Stimulated activated CD4-positive, alpha-beta T cell treated with anti-CD3 and anti-CD28 coated beads, Interleukin-12 subunit alpha, Interleukin-12 subunit beta, amount 100 ng/mL, for 48 hours (primary cell): ENCODE results near the gene CPE.
"Not testable (repeated sequence)": the region's sequence is repeated elsewhere in the genome, so short reads cannot be mapped to it uniquely, and the experiment has no call there.

Experiments
- DNase-seq, 3 donors: peaks; one replicate each; pipeline ENCODE4 v3.0.0-alpha.2; 2020; ENCODE audit warnings: low read depth in 2 of 3, low spot score in 1 of 3

CPE gene

DNA sequence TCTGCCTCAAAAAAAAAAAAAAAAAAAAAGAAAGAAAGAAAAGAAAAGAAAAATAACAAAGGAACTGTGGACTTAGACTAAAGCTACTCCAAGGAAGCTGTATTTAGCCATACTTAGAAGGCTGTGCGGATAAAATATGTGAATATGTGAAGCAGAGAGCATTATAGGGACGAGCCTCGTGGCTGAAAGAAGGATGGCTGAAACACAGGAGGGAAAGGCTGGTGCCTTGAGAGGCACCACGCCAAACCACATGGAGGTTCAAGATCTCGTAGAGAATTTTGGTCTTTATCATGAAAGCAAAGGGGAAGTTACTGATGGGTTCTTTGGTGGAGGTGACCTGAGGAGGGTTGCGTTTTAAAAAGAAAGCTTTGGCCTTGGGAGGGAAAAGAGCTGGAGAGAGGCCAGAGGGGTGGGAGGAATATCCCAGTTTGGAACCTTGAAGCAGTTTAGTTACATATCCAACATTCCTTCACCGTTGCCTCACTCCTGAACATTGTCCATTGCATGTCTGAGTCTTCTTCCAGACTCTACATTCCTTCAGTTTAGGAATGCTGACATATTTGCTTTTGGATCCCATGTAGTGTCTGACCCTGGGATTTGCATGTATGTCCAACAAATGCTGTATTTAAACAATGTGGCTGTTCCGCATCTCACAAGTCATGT, 82.5 kb downstream of the CPE start:
- DNase-seq: no peak

DNA sequence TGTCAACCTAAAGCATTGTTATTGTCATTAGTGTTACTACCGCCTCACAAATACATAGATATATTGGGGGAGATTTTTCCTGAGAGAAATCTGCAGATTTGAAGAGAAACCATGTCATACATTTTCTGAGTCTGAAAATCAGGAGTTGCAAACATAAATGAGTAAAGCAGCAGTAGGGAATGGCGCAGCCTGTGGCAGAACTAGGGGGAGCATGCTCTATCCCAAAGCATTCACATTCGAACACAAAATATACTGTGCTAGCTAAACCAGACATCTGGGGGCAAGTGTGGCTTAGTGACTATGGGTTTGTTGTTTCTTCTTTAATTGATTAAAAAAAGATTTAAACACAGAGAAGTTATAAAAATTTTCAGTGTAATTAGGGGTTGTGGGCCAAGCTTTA, 83.2 kb downstream of the CPE start:
- no peak for DNase-seq

DNA sequence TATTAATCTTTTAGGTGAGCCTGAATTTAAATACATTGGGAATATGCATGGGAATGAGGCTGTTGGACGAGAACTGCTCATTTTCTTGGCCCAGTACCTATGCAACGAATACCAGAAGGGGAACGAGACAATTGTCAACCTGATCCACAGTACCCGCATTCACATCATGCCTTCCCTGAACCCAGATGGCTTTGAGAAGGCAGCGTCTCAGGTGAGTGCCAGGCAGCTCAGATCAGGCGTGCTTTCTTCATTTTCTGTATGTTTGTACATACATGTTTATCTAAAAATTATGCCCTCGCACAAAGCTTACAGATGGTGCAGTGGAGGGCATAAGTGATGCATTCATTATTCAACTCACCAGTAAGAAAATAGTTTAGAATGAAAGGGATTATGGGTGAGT, 85.6 kb downstream of the CPE start:
- DNase-seq: no peak

DNA sequence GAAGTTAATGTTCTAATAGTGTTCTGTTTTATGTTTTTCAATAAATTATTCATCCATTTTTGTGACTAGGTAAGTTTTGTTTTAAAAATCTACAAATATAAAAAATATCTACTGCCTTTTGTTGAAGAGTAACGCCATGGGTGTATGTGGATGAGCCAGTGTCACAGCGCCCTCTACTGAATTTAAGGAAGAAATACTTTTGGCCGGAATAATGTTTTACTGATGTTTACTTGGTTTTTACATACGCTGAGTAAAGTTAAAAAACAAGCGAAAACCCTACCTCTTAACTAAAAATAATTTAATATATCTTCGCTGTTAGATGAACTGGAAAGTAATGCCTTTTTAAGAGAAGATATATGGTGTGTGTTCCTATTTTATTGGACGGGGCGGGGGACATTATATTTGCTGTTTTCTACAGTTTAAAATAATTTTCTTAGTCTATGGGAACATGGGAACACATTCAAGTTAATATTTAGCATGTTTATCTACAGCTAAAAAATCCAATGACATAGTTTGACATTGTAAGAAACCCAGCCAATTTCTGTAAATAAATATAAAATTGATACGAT, 86.1 kb downstream of the CPE start:
- DNase-seq: no peak

DNA sequence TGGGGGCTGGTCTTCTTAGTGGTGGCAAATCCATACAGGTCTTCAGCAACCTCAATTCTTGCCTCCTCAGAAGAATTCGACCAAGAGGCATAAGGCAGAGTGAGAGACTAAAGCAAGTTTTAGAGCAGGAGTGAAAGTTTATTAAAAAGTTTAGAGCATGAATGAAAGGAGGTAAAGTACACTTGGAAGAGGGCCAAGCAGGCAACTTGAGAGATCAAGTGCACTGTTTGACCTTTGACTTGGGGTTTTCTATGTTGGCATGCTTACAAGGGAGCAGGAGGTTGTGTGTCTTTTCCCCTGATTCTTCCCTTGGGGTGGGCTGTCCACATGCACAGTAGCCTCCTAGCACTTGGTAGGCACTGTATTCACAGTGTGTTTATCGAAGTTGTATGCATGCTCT, 91.2 kb downstream of the CPE start:
- no peak for DNase-seq

DNA sequence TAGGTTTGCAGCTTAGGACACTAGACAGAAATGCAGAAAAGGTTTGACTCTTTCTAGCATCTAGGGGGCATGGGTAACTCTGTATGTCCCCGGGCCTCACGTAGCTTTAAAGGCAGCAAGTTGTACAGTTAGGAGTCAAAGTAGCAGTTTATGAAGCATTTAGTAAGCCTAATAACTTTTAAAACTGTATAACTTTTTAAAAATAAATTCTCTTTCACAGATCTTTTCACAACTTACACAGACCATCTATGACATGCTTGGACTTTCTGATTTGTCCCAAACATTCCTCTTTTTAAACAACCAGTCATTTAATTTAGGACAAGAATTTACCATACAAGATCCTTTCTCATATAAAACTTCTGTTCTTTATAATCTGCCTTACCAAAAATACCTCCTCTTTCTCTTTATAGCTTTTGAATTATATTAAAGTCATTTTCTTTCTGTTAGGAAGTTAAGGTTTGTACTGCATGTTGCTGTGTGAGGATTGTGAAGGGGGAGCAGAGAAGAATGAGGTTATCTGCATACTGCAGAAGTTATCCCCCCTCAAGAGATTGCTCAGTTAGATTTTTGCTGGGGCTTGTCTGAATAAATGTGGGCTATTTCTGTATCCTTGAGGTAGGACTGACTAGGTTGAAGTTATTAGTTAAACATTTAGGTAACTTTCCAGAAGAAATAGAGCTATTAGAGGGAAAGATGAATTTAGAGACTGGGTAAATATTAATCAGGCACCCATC, 94.3 kb downstream of the CPE start:
- no peak for DNase-seq

DNA sequence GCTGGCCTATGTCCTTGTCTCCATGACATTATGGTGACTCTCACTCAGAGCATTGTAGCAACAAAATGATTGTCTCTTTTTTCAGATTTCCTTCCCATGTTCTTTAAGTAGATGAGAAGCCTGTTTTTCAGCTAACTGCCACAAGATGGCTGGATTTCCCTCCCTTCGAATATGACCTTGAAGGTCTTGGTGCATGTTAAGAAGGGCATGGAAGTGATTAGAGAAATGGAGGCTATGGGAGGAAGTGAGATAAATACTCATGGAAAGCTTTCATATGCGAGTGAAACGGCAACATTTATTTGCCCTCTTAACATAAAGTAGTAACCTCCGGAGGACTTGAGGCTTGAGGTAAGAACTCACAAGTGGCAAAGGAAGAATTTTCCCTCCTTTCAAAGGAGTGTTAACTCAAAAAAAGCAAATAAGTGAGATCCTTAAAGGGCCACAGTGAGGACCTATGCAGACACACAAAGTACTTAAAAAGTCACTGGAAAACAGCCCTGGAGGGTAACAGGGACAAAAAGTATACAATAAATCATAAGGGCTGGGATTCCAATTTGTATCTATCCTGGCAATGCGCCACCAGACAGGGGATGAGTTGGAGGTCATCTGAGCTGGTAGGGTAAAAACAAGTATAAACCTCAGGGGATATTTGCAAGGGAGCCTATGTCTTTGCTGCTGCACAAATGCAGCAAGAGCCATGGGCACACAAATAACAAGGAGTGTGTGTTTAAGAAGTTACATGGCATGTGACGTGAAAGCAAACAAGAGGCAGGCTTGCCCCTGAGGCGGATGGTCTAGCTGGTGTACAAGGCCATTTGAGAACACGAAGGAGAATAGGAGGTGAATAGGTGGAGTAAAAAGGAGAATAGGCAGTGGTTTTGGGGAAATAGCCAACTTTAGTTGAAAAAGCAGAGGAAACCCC, 96.2 kb downstream of the CPE start:
- no peak for DNase-seq

DNA sequence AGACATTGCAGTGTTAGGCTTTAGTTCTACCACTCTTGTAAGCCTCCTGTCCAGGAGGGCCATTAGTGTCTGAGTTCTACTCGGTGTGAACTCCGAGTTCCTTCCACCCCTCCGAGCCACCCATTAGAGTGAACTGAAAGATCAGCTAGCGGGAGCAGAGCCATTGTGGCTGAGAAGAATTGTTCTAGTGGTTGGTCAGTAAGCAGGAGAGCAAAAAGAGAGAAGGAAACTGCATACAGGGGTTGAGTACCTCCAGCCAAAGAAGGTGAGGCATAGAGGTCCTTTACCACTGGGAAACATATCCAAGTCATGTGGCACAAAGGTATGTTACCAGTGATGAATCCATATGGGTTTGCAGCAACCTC, 96.9 kb downstream of the CPE start:
- DNase-seq: no peak

DNA sequence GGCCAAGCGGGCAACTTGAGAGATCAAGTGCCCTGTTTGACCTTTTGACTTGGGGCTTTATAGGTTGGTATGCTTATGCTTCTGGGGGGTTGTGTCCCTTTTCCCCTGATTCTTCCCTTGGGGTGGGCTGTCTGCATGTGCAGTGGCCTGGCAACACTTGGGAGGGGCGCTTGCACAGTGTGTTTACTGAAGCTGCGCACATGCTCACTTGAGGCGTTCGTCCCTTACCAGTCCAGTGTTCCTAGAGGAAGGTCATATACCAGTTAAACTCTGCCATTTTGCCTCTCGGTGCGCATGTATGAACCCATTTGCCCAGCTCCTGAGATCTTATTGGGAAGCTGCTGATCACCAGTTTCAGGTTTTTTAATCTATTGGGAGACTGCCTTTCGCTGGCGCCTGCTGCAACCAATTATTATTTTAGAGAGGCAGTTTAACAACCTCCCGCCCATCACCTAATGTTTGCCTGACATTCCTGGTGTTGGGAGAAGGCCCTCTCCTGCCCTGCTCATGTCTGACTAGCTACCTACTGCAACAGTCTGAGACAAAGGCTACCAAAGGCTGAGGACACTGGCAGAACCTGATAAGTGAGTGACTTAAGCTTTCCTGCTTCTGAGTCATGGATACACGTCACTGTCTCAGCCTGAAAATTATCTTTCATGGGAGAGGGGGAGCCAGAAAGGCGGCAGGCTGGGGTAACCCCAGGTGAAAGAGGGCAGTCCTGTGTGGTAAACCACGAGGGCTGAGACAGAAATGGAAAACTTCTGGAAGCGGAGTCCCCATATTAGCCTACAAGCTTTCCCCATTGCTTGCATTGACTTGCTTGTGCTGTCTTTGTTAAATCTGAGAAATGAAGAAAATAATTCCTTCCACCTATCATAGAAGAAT, 97.6 kb downstream of the CPE start:
- no peak for DNase-seq

DNA sequence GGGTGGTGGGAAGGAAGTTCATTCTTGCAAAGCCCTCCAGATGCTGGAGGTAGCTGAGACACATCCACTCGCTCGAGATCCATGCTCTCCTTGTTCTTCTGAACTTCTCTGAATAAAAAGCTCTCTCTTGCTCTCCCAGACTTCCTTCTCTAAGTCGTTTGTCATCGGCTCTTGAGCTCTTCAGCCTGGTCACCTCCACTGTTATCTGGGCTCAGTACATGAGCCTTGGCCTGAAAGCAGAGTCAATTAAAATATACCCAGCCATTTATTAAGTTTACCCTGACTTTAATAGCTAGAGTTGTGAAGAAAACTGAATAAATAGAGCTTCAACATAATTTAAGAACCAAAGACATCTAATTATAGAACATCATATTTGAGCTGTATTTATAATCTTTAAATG, 99.0 kb downstream of the CPE start:
- no peak for DNase-seq

DNA sequence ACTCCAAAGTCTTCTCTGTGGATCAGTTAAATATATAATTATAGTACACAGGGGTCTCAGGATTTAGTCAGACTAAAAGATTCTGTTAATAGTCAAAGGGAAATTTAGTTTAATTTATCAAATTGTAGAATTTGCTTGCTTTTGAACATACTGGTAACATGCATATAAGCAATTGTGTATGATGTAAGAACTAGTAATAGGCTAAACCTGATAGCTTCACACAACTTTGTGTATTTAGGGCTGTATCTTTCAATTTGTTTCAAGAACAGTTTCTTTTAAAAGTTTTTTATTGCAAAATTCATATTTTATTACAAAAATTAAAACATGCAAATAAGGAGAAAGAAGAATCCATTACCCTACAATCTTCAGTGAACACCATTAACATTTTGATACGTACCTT, 99.5 kb downstream of the CPE start:
- DNase-seq: no peak

DNA sequence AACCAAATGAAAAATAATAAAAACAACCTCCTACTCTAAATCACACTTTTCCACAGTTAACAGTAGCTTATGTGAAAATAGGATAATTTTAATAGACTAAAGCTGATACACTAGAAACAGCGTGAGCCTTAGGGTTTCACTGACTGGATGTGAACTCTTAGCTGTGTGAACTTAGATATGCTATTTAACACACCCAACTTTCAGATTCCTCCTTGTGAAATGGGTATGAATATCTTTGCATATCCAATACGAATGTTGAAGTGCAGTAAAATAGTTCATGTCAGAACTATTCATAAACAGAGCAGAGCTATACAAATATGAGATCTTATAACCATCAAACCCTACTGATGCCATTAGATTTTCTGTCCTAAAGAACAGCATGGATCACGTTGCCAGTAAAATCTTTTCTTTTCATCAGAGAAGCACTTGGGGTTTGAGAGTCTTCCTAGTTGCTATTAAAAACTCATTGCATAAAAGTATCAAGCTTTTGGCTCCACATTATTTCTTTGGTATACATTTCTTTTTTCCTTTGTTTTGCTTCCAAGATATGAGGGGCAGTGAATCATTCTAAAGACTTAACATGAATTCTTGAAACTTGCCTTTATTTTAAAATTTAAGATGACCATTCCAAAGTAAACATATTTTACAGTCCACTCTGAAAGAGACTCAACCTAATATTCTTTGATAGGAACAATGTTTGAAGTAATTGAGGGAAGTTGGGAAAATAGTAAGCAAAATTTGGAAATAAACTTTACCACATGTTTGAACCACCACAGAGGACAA, 102.4 kb downstream of the CPE start:
- no peak for DNase-seq

DNA sequence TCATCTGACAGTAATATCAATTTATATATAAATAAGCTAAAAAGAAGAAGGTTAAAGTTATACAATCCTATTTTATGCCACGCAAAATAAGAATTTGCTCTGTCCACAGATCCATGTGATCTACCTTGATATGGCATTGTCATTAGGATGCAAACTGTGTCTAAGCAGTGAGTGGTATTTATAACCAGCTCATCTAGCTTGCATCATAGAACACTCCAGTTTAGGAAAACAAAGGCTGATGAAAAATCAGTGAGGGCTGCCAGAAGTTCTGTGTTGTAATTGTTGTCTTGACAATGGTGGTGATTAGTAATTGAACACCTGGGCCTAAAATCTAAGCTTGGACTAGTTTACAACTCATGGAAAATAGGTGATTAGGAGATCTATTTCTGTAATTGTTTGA, 111.0 kb downstream of the CPE start:
- no peak for DNase-seq

DNA sequence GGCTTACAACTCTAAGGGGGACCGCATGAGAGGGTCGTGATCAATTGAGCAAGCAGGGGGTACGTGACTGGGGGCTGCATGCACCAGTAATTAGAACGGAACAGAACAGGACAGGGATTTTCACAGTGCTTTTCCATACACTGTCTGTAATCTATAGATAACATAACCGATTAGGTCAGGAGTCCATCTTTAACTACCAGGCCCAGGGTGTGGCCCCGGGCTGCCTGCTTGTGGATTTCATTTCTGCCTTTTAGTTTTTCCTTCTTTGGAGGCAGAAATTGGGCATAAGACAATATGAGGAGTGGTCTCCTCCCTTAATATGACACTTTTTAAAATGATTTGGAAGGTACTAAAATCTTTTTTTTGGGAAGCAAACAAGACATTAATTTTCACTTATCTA, 113.8 kb downstream of the CPE start:
- DNase-seq: not testable (repeated sequence)

DNA sequence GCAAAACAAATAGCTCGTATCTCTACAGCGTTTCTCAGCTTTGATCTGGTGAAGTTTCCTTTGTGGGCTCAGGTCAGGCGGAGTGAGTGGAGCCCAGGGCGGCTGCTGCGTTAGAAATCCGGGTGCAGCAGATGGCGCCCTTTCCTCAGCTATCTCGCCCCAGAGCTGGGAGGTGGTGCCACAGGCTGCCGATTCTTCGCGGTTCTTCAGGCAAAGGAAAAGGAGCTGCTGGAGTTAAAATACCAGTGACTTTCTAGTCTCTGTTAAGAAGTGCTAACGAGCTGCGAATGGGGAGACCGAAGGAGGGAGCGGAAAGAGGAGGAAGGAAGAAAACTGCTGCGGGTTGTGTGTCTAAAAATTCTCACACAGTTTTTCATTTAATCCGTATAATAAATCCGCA, 114.6 kb downstream of the CPE start:
- DNase-seq: peak; percentile 41 to 58 (median 54)

DNA sequence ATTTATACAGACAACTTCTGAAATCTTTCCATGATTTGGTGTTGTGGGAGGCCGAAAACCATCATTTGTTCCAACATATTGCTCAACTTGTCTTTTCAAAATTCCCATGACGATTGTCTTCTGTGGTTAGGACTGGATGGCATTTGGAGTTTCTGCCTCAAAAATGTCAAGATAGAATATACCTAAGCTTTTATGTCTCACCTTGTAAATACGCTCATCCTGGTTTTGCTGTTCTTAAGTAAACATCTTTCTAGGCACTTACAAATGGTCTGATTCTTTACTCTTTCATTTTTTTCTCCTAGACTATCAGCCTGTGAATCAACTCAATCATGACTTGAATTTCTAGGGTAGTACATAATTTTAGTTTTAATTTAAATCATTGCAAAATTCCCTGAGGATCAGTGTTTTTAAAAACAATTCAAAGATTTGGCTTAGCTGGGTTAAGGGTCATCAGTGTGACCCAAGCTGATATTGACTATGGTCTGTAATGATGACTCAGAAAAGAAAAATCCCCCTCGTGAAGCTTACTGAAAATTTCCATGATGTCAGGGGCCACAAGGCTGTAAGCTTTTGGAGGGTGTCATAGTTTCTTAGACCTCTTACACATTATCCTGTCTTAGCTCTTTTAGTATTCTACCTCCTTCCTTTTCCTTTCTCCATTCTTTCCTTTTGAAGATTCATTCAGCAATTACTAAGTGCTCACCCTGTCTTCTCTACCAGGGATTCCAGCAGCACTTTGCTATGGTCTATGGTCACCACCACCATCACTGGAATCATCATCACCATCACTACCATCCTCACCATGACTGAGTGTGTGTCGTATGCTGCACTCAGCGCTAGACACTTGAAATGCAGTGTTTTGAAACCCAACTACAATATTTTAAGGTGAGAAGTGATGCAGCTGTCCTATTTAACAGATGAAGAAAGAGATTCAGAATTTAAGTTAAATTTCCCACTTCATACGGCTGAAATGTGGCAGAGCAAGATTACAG, 124.4 kb downstream of the CPE start:
- DNase-seq: no peak

DNA sequence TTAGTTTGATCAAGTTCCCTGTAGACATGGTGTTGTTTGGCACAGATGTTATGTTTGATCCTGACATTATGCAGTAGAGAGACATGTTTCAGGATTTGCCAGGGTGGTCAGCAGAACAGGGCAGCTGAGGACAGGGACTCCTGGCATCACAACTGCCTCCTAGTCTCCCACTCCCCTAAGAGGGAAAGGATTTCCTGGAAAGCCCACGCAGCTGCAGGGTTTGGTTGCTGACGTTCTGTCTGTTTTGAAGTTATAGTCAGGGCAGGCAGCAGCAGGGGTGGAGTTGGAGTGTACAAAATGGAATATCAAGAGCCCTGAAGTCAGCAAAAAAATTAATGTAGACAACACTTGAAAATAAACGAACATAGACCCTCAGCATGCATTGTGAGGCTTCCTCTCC, 125.4 kb downstream of the CPE start:
- no peak for DNase-seq

DNA sequence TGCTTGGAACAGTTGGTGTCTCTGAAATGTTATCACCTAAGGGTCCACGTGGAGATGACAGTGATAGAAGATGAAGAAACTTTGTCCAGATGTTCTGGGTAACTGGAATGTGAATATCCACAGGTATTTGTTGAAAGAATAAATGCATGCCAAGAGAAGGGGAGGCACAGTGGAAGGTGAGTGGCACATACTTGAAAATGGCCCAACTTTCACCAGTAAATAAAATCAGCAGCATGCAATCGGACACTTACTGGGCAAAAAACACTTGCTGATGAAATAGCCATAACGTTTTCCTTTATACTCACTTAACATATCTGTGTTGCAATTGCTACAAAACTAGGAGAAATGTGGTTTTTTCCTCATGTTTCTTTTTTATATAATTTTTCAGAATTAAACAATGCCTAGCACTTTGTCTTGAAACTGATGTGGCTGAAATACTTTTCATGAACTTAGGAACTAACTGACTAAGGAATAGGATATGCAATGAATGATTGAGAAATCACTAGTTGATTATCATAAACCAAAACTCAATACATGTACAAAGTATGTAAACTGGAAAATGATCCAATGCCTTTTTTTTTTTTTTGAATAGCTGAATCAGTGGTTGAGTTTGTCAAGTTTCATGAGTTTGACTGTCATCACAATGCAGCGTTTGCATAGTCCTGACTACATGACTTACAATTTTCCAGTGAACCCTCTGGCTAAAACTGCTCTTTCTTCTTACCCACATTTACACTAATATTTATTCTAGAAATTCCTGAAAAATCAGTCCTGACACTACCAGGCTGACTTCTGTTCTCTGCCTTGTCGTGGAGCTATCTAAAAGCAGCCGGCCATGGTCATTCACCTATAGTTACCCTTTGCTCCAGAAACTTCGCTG, 127.4 kb downstream of the CPE start:
- no peak for DNase-seq
